ENCODE data around the gene CTTNBP2.

- TF ChIP-seq GATA2 (IDR thresholded peaks at IDR 0.05; ENCODE audit: low read depth, low read length) = no peak
- TF ChIP-seq GATA3 (IDR thresholded peaks at IDR 0.05; ENCODE audit: low read depth, low read length) = no peak
Observed at GRCh38 chr7:117705630-117706029, 167.6 kb downstream of the CTTNBP2 start.

Data from SH-SY5Y (cell line).